D341Med (cell line): ENCODE measurements around the gene GAST.

Experiments used
- DNase-seq: peaks from one replicate; pipeline ENCODE4 v3.0.0; 2012; ENCODE audit warnings: low spot score

Gene GAST

GRCh38 chr17:41741709-41742108 is 29.6 kb downstream of the GAST start:
- no peak for DNase-seq

- DNase-seq: no peak
These were observed 36.1 kb downstream of the GAST start for GRCh38 chr17:41748275-41748674.

- no peak for DNase-seq
These were observed 38.7 kb downstream of the GAST start for GRCh38 chr17:41750862-41751261.

- DNase-seq: no peak
These were observed 39.2 kb downstream of the GAST start for GRCh38 chr17:41751288-41751687.

- DNase-seq: no peak
These were observed 41.9 kb downstream of the GAST start for GRCh38 chr17:41754066-41754465.

GRCh38 chr17:41758601-41759000 is 46.5 kb downstream of the GAST start:
- no peak for DNase-seq

GRCh38 chr17:41760878-41761277 is 48.7 kb downstream of the GAST start:
- no peak for DNase-seq

- DNase-seq: no peak
These were observed 50.3 kb downstream of the GAST start for GRCh38 chr17:41762391-41762790.

- DNase-seq: no peak
These were observed 50.7 kb downstream of the GAST start for GRCh38 chr17:41762841-41763240.

- no peak for DNase-seq
These were observed 51.2 kb downstream of the GAST start for GRCh38 chr17:41763327-41763726.
